GM10266 (cell line): Measurements from ENCODE around the gene WWC1.
"Not testable (repeated sequence)": the region's sequence is repeated elsewhere in the genome, so short reads cannot be mapped to it uniquely, and the experiment has no call there.

Experiments used
- DNase-seq: peaks from one replicate; pipeline ENCODE4 v3.0.0; 2012; ENCODE audit errors: extremely low spot score
- CTCF ChIP-seq: IDR thresholded peaks from 2 replicates; pipeline ENCODE4 v1.5.1; 2012; ENCODE audit warnings: mild to moderate bottlenecking, low read depth; ENCODE audit not compliant: control insufficient read depth, insufficient read depth; ENCODE audit errors: missing control alignments

Gene WWC1

GRCh38 chr5:168304349-168304748 is 12.9 kb downstream of the WWC1 start:
- no peak for TF ChIP-seq CTCF

GRCh38 chr5:168305281-168305680 is 13.8 kb downstream of the WWC1 start:
- TF ChIP-seq CTCF = no peak
- no peak for DNase-seq

More at GRCh38 chr5:168304349-168304748, 12.9 kb downstream of the WWC1 start:
- no peak for DNase-seq

- no peak for DNase-seq
- no peak for TF ChIP-seq CTCF
Observed at GRCh38 chr5:168307022-168307421, 15.6 kb downstream of the WWC1 start.

DNA sequence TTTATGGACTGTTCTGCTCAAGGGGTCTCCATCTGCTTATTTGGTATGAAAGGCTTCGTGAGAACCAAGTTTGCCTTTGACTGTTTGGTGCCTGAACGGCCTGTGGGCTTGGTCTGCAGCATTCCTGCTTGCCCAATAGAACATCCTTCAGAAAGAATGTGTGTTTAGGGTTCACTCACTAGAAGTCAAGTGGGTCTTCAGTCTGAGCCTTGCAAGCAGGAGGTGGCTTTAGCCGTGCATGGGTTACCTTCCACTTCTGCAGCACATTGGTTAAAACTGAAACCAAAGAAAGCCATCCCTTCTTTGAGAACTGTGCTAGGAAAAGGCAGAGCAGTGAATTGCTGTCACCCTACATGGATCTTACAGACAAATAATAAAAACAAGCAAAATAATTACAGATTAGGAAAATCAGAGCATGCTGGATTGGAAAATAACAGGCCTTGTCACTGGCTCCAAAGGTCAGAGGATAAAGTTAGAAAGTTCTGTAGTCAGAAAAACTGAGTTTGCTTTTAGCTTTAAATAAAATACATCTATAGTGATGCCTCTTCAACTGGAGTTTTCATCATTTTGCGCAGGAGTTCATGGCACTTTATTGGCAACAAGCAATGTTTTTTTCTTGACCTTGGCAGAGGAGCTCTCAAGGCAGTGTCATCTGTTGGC is 16.6 kb downstream of the WWC1 start:
- DNase-seq = no peak
- no peak for TF ChIP-seq CTCF

GRCh38 chr5:168308976-168309598 is 17.6 kb downstream of the WWC1 start:
- TF ChIP-seq CTCF = no peak
- no peak for DNase-seq

GRCh38 chr5:168310541-168310940 is 19.1 kb downstream of the WWC1 start:
- not testable (repeated sequence) for DNase-seq

DNA sequence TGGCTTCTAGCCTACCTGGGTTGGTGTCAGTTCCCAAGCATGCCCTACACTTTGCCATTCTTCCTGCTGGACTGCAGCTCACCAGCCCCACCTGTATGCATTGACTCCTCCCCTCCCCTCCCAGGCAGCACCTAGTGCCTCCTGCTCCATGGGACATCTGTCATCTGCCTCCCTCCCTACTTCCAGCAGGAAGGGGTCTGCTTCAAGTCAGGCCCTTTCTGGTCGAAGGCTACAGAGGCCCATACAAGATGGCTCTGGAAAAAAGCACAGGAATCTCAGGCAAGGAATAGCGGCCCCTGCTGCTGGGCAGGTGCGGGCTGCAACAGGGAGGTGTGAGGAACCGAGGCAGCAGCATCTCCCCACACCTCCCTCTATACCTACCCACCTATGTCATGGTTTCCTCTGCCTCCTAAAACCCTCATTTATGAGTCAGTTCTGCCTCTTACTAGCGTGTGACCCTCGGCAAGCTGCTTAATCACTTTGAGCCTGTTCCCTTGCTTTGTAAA is 19.7 kb downstream of the WWC1 start:
- TF ChIP-seq CTCF = no peak
- no peak for DNase-seq
